DND-41 (cell line): Measurements from ENCODE around the gene CFAP97.

ENCODE experiments used
- CTCF ChIP-seq: IDR thresholded peaks from 2 replicates; pipeline ENCODE4 v1.5.1; 2012; ENCODE audit warnings: borderline replicate concordance, low read length, moderate library complexity, mild to moderate bottlenecking; ENCODE audit not compliant: poor library complexity, severe bottlenecking; ENCODE audit errors: extremely low read depth
- EZH2 ChIP-seq: IDR thresholded peaks from 3 replicates; pipeline ENCODE4 v1.6.1; 2012; ENCODE audit warnings: borderline replicate concordance, low read depth, mild to moderate bottlenecking, moderate library complexity, low read length, inconsistent platforms; ENCODE audit not compliant: severe bottlenecking

- TF ChIP-seq CTCF (no peak), EZH2 (no peak)
Observed at GRCh38 chr4:185194924-185195888, 8.6 kb downstream of the CFAP97 start.
